T-helper 1 cell treated with Interleukin-12 subunit alpha and Interleukin-12 subunit beta and Interleukin-4 antibody, amounts not matched to agents 30 ng/mL and 1 ng/mL, for 36 hours (primary cell): Measurements from ENCODE around the gene SLC38A8. TPM values are rescaled to one million over a fixed set of nuclear protein-coding genes. Genes with fewer than 3 reads are reported as not detected.

Source experiments
- intact Hi-C: fragments of 100-400 bp; cut with micrococcal nuclease; formaldehyde crosslinking; loops from one replicate; pipeline ENCODE4 v1.15.1; 2024
- total RNA-seq: library from RNA; stranded (reverse); gene quantifications from 2 replicates; pipeline ENCODE4 v1.2.3, GENCODE V29; 2022

SLC38A8 gene
- total RNA-seq, 1 donor from 2014 or later, result not detected

DNA sequence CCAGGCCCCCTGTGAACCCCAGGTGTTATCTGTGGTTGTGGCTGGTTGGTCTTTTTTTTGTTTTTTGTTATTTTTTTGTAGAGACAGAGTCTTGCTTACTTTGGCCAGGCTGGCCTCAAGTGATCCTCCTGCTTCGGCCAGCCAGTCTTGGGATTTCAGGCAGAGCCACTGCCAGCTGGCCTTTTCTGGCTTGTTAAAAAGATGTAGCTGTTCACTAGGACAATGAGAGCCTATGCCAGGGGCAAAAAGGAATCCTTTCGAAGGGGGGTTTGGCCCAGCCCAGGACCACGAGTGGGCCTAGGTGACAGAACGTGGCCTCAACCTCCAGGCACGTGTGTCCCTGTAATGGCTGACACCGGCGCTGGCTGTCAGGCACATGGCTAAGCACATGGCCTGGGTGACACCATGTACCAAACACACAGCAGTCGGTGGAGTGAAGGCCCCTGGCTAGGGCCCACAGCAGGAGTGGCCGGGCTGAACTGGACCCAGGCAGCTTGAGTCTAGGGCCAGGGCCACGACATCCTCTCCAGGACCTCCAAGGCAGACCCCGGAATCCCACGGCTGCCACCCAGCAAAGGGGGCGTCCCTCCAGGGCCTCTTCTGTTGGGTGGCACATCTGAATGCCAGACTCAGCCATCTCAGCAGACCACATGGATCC is 6.9 kb upstream of the SLC38A8 start:
- intact Hi-C loops, result no loop called here

DNA sequence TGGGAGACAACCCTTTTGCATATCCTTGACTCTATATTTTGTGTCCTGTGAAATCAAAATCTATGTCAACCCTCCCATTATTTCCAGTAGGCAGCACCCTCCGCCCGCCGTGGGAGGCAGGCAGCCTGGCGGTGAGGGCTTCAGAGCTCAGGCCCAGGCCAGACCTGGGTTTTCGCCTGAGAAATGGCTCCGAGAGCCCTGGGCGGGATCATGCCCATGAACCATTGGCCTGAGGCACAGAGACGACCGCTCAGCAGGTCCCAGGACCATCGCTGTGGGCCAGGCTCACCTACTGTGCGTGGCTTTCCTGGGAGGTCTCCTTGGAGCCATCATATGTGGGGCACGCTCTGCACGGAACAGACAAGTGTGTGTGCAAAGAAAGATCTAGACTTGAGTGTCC is 6.3 kb upstream of the SLC38A8 start:
- intact Hi-C loops, result no loop called here

DNA sequence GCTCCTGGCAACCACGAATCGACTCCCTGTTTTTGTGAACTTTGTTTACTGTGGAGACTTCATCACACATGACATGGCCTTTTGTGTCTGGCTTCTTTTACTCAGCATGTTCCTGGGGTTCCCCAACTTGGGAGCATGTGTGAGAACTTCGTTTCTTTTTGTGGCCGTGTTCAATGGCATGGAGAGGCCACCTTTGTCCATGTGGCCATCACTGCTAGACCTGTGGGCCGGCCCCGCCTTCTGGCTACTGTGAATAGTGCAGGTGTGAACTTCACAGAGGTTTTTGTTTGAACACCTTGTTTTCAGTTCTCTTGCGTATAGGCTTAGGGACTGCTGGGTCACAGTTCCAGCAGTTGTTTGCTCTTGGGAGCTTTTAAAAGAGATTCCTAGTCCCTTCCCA is 5.7 kb upstream of the SLC38A8 start:
- intact Hi-C loops, result no loop called here

DNA sequence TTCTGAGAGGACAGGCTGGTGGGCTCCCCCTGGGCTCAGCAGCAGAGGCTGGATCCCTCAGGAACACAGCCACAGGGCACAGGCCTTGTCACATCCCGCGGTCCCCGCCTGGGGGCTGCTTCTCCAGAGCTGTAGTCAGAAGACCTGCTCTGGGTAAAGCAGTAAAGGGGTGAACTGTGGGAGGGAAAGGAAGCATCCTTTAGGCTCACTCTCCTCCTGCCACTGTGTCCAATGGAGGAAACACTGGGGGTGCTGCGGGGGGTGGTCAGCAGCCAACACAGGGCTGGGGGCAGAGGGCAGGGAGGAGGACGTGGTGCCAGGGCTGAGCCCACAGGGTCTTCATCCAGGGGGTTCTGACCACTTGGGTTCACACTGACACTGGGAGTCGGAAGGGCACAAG is 5.0 kb upstream of the SLC38A8 start:
- intact Hi-C loops, result no loop called here

DNA sequence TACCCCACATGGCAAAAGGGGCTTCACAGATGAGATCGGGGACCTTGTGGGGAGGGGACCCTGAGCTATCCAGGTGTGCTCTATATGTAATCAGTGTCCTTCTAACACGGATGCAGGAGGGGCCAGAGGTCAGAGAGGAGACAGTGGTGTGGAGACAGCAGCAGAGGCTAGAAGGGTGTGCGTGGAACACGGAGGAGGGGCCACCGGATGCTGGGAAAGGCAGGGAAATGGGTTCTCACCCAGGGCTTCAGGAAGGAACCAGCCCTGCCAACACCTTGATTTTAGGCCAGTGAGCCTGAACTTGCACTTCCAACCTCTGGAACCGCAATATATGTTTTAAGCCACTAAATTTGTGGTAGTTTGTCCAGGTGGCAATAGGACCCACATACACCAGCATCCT is 4.6 kb upstream of the SLC38A8 start:
- intact Hi-C loops, result no loop called here

DNA sequence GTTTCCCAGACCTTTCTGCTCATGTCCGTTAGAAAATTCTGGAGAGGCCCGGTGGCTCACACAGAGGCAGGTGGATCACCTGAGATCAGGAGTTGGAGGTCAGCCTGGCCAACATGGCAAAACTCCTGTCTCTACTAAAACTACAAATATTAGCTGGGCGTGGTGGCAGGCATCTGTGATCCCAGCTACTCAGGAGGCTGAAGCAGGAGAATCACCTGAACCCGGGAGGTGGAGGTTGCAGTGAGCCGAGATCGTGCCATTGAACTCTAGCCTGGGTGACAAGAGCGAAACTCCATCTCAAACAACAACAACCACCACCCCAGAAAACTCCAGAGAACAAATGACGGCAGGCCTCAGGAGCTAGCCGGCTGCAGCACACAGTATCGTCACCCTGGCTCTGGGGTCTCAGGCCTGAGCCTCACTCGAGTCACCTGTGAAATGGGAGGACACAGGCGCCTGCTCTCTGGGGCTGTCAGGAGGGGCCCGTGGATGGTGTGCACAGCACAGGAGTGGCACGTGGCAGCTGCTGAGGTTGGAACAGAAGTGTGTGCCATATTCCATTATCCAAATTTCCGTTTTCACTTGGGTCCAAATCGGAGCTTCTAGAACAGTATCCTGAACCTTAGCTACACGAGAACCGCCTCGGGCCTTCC is 3.3 kb upstream of the SLC38A8 start:
- intact Hi-C loops, result no loop called here

DNA sequence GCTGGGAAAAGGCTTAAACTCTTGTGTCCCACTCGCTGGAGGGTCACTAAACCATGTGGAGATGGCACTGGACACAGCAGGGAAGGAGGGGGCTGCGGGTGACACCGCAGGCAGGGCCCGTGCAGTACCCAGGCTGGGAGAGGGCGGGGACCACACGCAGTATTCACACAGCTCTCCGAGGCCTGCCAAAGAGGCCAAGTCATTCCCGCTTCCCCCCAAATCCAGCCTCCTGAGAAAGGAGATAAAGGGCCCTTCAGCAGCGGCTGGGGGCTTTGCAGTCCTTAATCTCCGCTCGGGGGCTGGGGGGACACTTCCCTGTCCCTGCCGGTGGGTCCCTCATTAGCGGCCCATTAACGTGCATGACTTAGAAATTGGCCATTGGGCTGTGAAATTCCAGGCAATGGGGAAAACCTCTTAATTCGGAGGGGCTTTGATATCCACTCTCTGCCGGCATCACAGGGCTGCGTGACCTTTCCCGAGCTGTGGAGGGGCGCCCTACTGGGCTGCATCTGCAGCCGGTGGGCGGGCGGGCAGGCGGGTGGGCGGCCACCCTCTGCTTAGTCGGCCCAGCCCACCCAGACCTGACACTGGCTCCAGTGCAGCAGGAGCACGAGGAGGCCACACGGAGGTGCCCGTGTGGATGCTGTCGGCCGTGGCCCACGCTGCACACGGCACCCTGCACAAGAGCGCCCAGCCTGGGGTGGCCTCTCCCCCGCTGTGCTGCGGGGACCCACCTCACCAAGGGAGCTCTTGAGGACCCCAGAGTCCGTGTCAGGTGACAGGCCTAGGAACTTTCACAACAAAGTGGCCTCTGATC is 2.6 kb upstream of the SLC38A8 start:
- intact Hi-C loops, result no loop called here

DNA sequence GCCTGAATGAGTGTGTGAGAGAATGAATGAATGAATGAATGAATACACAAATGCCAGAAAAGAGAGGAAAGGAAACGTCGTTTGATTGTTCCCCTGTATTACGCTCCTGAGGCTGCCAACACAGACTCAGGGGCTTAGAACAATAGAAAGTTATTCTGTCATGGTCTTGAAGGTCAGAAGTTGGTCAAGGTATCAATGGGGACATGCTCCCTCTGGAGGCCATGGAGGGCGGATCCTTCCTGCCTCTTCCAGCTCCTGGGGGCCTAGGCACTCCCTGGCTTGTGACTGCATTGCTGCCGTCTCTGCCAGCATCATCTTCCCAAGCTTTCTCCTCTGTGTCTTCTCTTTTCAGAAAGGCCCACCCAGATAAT is 1.5 kb upstream of the SLC38A8 start:
- intact Hi-C loops, result no loop called here

DNA sequence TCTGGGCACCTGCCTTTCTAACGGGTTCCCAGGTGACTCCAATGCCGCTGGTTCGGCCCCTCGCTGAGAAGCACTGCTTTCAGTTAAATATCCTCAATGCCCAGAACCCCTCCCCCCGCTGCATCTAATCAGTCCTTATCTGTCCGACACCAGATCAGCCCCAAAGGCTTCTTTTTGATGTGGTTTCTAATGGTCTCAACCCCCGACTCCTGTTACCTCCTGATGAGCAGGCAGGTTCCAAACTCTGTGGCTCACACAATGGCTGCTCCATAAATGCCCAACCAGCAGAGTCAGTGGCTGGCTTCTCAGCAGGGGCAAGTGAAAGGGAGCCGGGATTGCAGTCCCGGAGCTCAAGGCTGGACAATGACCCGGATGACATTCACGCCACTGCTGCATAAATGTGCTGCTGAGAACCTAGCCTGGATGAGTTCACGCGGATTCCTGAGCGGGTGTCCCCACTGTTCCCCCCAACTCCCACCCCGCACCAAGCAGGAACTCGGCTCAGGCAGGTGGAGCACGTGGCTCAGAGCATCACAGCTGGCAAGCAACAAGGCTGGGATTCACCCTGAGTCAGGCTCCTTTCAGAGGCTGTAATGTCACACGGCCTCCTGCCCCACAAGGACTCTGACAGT is 1.0 kb upstream of the SLC38A8 start:
- intact Hi-C loops, result no loop called here

DNA sequence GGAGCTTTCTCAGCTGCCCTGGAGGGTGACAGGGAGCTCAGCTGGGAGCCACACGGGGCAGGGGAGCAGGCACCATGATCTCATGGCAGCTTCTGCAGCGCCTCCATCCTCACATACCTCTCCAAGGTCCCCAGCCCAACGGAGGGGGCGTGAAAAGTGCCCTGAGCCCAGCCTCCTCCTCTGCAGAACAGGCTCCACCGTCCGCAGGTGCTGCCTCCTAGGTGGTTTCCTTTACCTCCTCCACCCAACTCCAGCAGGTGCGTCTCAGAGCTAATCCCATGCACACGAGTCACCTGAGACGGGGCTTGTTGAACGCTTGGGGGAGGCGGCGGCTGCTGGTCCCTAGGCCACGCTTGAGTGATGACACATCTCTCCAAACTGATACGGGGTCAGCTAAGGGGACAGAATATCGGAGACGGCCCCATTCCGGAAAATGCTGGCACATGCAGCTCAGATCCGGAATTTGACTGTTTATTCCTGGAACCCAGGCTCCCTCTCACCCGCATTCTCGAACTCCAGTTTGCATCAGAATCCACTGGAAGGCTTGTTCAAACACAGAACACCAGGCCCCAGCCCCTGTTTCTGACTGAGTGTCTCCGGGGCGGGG is 387 bp upstream of the SLC38A8 start:
- intact Hi-C loops, result no loop called here

DNA sequence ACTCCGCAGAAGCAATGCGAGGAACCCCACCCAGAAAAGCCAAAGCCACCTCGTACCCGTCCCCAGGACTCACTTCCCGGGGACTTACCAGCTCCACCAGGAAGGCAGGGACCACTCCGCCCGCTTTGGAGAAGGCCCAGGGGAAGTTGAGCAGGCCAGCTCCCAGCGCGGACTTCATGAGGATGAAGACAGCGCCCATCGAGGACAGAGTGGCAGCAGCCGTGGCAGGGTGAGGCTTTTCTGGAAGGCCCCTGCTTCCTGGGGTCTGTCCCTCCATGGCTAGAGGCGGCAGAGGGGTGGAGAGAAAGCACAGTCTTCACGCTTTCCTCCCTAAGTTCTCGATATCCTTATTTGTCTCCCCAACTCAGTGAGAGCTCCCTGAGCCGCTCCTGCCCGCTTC is 714 bp downstream of the SLC38A8 start:
- intact Hi-C loops, result no loop called here

DNA sequence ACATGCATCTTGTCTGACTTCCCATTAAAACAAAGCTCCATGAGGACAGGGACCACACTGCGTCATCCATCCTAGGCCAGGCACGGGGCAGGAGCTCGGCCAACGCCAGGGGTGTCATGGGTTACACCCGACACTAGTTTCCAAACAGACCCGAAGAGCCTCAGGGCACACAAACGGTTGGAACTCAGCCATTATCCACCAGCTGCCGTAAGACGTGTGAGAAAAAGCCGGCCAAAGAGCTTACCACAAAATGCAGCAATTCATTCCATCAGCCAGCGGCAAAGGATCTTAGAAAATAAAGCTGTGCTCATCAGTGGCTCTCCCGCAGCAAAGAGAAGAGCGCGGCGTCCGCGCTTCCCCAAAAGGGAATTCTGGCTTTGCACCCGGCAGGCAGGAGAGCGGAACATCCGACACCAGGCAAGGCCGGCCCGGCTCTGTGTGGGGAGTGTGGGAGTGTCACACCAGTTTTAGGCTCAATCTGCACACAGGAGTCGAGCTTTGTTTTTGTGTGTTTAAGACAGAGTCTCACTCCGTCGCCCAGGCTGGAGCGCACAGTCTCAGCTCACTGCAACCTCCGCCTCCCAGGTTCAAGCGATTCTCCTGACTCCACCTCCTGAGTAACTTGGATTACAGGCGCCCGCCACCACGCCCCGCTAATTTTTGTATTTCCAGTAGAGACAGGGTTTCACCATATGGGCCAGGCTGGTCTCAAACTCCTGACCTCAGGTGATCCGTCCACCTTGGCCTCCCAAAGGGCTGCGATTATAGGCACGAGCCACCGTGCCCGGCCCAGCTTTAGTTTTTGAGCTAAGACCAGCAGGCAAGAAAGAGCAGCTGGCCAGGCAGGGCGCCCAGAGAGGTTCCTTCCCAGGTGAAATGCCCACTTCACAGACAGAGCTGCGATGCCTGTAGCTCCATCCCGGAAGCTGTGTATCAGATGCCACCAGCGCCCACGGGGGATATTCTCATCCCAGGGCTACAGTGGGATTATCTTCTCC is 1.5 kb downstream of the SLC38A8 start:
- intact Hi-C loops, result no loop called here

DNA sequence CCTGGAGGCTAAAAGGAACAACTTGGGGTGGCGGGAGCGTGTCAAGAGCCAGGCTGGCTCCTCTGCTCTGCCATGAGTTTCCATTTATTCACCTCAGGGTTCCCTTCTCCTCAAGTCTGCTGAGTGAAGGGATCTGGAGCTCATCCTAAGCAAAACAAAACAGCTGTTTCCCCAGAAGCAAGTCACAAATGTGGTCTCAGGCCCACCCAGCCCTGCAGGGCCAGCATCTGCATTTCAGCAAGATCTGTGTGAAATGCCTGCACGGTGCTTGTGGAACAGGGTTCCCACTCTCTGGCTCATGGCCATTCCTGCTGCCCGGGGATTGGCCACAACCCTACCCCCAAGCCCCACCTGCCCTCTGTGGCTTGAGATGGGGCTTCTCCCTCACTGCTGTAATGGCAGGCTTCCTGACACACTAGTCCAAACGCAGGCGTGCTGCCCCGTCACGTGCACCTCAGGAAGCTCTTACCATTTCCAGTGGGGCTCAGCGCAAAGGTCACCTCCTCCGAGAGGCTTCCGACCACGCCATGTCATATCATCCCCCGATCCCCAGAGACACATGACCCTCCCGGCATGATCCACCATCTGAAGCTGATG is 2.3 kb downstream of the SLC38A8 start:
- intact Hi-C loops, result no loop called here

DNA sequence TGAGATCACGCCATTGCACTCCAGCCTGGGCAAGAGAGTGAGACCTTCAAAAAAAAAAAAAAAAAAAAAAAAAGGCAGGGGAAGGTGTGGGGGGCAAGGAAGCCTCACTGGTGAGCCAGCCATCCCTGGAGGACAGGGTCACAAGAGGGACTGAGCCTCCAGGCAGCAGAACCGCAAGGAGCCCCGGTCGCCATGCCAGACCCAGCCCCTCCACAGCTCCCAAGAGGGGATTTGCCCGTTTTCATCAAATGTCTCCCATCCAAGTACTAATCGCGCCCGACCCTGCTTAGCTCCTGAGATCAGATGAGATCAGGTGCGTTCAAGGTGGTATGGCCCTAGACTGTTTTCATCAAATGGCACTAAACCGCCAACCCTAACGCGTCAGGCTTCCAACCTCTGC is 2.9 kb downstream of the SLC38A8 start:
- intact Hi-C loops, result no loop called here

DNA sequence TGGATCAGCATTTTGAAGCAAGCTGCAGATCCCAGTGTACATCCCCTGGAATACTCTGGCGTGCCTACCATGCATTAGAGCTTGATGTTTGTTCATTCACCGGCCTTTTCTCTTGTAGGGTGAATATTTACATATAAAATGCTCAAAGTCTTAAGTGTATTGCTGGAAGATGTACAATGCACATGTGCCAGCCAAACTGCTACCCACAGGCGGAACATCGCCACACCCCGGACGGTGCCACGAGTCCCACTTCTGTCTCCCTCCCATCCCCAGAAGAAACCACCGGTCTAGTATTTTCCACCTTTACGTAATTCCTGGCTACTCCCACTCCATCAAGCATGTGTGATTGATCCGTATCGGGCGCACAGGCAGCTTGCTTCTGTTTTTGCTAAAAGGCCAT is 4.1 kb downstream of the SLC38A8 start:
- intact Hi-C loops, result no loop called here

DNA sequence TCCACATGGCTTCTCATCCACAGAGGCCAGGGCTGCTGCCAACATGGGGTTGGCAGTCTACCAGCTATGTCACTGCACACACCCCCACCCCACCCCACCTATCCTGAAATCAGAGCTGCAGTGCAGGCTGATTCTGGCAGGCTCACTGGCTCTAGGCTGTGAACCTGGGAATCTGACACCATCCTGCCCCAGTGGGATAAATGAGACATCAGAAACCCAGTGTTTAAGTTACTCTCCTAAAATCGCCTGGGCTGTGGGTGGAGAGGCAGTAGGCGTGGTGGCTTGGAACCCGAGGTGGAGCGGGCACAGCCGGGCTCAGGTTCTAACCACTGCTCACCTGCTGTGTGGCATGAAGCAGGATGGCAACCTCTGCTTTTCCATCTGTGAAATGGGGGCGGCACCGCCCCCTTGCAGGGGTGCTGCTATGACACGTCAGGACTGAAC is 5.6 kb downstream of the SLC38A8 start:
- intact Hi-C loops, result no loop called here

DNA sequence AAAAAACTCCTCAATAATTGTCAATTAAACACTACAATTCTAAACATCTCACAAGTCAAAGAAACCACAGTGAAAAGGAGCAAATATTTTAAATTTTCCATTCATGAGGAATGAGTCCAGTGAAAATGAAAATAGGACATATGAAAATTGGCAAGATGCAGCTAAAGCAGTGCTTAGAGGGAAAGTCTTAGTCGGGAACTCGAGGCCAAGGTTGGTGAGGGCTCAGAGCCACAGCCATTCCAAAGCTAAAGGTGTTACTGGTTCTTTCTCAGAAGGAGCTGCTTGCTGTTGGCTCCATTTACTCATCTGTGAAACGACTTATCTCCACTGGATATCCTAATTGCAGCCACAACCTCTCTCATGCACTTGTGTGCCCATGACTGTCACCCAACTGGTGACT is 6.5 kb downstream of the SLC38A8 start:
- intact Hi-C loops, result no loop called here

DNA sequence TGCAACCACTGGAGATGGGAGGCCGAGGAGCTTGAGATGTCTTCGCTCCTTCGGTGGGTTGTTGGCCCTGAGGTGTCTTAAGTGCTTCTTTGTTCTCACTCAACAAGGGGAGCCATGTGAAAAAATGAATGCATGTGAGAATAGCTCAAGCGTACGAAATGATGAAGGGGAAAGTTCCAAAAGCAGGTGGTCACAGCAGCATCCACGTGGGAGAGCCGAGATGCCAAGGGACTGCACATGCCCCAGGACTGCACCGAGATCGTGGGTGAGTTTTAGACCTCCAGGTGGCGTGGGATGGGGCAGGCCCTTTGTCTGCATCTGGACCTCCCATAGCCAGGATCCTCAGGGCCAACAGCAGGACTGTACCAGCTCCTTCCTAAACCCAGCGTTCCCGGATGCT is 8.1 kb downstream of the SLC38A8 start:
- intact Hi-C loops, result no loop called here

DNA sequence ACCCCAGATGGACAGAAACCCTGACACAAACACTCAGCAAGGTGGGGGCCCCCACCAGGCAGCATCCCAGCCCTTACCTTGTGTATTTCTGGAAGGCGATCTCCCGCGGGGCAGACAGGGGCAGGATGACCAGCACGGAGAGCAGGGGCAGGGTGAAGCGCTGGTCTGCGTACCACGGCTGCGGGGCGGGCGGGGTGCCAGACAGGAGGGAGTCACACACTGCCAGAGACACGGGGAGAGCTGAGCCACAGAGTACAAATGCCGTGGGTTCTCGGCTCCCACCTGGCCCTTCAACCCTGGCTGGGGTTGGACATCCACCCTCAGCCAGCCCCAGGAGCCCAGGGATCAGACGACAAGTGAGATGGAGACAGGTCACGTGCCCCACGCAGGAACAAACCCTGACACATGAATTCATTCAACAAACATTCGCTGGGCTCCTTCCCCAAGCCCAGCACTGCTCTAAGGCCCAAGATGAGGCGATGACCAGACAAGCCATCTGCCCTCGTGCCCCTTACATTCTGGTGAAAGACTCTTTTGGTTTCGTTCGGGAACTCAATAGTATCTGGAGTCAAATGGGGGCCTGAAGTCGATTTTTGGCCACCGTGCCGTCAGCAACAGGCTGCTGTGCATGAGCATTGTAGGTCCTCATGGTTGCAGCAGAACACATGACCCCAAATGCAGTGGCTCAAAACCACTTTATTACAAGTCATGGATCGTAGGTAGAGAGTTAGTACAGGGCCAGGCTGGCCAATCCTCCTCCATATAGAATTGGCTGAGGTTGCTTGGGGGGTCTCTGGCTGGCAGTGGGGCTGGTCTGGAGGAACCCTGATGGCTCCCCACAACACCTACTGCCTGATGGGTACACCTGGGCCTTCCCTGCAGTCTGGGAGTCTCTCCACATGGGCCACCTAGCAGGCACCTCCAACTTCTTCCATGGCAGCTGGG is 9.1 kb downstream of the SLC38A8 start:
- intact Hi-C loops, result no loop called here
